NCI-H2171 treated with DMSO at 0.1 percent for 48 hours (cell line): Measurements from ENCODE around the gene CALN1.
"Not testable (repeated sequence)": the region's sequence is repeated elsewhere in the genome, so short reads cannot be mapped to it uniquely, and the experiment has no call there.

Experiments used
- DNase-seq: peaks from one replicate; lab custom pipeline; 2025; lab: John Stamatoyannopoulos, UW

Gene CALN1

GRCh38 chr7:71740174-71740560 is 672.0 kb downstream of the CALN1 start:
- DNase-seq, result no peak

GRCh38 chr7:71739520-71740173 is 672.5 kb downstream of the CALN1 start:
- no peak for DNase-seq

GRCh38 chr7:71737931-71738540 is 674.1 kb downstream of the CALN1 start:
- DNase-seq, result not testable (repeated sequence)

- DNase-seq, result peak; percentile 82
These were observed 676.1 kb downstream of the CALN1 start for GRCh38 chr7:71735961-71736556.

GRCh38 chr7:71733107-71733870 is 678.8 kb downstream of the CALN1 start:
- DNase-seq, result peak; percentile 98

- no peak for DNase-seq
These were observed 680.4 kb downstream of the CALN1 start for GRCh38 chr7:71731740-71732139.
